Smooth muscle cell (in vitro differentiated cells): ENCODE results near the gene SLC35E3. TPM values are rescaled to one million over a fixed set of nuclear protein-coding genes. Genes with fewer than 3 reads are reported as not detected.

Experiments used
- DNase-seq: peaks from one replicate; lab custom pipeline; 2025; ENCODE audit not compliant: unreplicated experiment; lab: John Stamatoyannopoulos, UW
- H2AFZ ChIP-seq: fragments of 200-600 bp; sonication (generic); 2 replicates; pipeline ENCODE4 v1.6.0; 2016; ENCODE audit warnings: antibody characterized with exemption, low read depth, mild to moderate bottlenecking
- H3F3A ChIP-seq: fragments of 200-600 bp; sonication (generic); 2 replicates; pipeline ENCODE4 v1.6.0; 2017; ENCODE audit warnings: antibody characterized with exemption, low read depth
- H3K27ac ChIP-seq: fragments of 200-600 bp; sonication (generic); 2 replicates; pipeline ENCODE4 v1.5.1; 2016; ENCODE audit warnings: low read depth, mild to moderate bottlenecking
- H3K27me3 ChIP-seq: fragments of 200-600 bp; sonication (generic); 2 replicates; pipeline ENCODE4 v1.6.1; 2016; ENCODE audit warnings: low read depth, mild to moderate bottlenecking
- H3K36me3 ChIP-seq: fragments of 200-600 bp; sonication (generic); 2 replicates; pipeline ENCODE4 v1.5.1; 2016; ENCODE audit warnings: low read depth
- H3K4me1 ChIP-seq: fragments of 200-600 bp; sonication (generic); 2 replicates; pipeline ENCODE4 v1.5.1; 2016; ENCODE audit warnings: low read depth
- H3K4me2 ChIP-seq: fragments of 200-600 bp; sonication (generic); 2 replicates; pipeline ENCODE4 v1.6.0; 2016; ENCODE audit warnings: mild to moderate bottlenecking
- H3K4me3 ChIP-seq: fragments of 200-600 bp; sonication (generic); 2 replicates; pipeline ENCODE4 v1.5.1; 2016; ENCODE audit warnings: mild to moderate bottlenecking
- H3K79me2 ChIP-seq: fragments of 200-600 bp; sonication (generic); 2 replicates; pipeline ENCODE4 v1.6.0; 2016; ENCODE audit warnings: low read depth, mild to moderate bottlenecking
- H3K9ac ChIP-seq: fragments of 200-600 bp; sonication (generic); 2 replicates; pipeline ENCODE4 v1.6.0; 2016; ENCODE audit warnings: low read depth
- H3K9me3 ChIP-seq: fragments of 200-600 bp; sonication (generic); replicated peaks from 2 replicates; pipeline ENCODE4 v1.5.1; 2016; ENCODE audit warnings: low read depth
- H4K20me1 ChIP-seq: fragments of 200-600 bp; sonication (generic); 2 replicates; pipeline ENCODE4 v1.6.0; 2016; ENCODE audit warnings: low read depth
- WGBS: methylation state at CpG from one replicate; pipeline ENCODE4 v1.1.7; 2016; ENCODE audit warnings: low lambda C conversion rate; 5-methylcytosine and 5-hydroxymethylcytosine counted together
- polyA plus RNA-seq: library from polyadenylated mRNA; unstranded; fragments of >200 nt; fragmentation: Nextera tagmentation; extraction: Ambion mirVana; gene quantifications from 2 replicates; pipeline ENCODE4 v1.2.1, GENCODE V29; 2016
- total RNA-seq: library from RNA; depleted of rRNA; stranded (reverse); fragments of >200 nt; gene quantifications from 2 replicates; pipeline ENCODE4 v1.2.3, GENCODE V29; 2014
- TF ChIP-seq, protein P1 (sequence below): fragments of 200-600 bp; sonication (generic); IDR thresholded peaks from 2 replicates; pipeline ENCODE4 v1.5.1; 2017; ENCODE audit warnings: borderline replicate concordance, mild to moderate bottlenecking, antibody characterized with exemption; ENCODE audit not compliant: insufficient read depth, poor library complexity, severe bottlenecking

The SLC35E3 gene
- total and polyA plus RNA-seq, 2 experiments from 2014 or later = 8.9 to 18.8 TPM

DNA sequence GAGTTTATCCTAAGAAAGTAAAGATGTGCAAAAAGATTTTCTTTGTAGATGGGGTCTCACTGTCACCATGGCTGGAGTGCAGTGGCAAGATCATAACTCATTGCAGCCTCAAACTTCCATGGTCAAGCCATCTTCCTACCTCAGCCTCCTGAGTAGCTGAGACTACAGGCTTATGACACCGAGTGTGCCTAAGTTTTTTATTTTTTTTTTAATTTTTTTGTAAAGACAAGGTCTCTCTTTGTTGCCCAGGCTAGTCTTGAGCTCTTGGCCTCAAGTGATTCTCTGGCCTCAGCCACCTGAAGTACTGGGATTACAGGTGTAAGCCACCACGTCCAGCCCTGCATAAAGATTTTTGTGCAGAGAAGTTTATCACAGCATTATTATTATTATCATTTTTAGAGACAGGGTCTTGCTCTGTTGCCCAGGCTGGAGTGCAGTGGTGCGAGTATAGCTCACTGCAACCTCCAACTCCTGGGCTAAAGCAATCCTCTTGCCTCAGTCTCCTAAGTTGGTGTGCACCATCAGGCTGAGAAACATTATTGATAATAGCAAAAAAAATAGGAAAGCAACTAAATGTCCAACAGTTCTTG is 42.7 kb downstream of the SLC35E3 start:
- WGBS = 93% methylated on average over 3 of the region's 3 CpGs

DNA sequence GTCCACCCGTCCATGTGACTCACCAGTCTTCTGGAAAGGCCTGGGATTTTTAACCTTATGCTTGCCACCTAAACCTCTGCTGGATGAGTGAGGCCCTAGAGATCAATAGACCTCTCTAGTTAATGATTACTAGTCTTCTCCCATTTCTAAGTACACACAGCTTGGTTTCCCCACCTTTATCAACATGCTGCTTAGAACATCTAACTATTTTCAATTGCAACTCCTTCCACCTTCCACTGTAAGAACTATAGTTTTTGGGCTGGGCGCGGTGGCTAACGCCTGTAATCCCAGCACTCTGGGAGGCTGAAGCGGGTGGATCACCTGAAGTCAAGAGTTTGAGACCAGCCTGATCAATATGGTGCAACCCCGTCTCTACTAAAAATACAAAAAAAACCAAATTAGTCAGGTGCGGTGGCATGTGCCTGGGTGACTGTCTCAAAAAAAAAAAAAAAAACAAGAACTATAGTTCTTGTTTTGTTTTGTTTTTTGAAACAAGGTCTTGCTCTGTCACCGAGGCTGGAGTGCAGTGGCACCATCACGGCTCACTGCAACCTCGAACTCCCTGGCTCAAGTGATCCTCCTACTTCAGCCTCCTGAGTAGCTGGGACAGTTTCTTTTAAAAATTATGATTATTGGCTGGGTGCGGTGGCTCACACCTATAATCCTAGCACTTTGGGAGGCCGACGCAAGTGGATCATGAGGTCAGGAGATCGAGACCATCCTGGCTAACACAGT is 43.3 kb downstream of the SLC35E3 start:
- WGBS = 96% methylated on average over 14 of the region's 14 CpGs
- Histone ChIP-seq H2AFZ (no peak overlapping the region), H3K4me2 (no peak overlapping the region), H3K9me3 (no peaks in the 10 kb centered on the region), H4K20me1 (no peaks in the 10 kb centered on the region), H3K9ac (no peak overlapping the region), H3K79me2 (no peaks in the 10 kb centered on the region), H3K36me3 (no peaks in the 10 kb centered on the region), H3F3A (peaks cover 4% of the 10 kb centered on the region), H3K4me1 (peaks cover 10% of the 10 kb centered on the region), H3K4me3 (no peak overlapping the region), H3K27ac (no peak overlapping the region), H3K27me3 (no peaks in the 10 kb centered on the region)
- no peak for DNase-seq
- TF ChIP-seq, protein P1, sequence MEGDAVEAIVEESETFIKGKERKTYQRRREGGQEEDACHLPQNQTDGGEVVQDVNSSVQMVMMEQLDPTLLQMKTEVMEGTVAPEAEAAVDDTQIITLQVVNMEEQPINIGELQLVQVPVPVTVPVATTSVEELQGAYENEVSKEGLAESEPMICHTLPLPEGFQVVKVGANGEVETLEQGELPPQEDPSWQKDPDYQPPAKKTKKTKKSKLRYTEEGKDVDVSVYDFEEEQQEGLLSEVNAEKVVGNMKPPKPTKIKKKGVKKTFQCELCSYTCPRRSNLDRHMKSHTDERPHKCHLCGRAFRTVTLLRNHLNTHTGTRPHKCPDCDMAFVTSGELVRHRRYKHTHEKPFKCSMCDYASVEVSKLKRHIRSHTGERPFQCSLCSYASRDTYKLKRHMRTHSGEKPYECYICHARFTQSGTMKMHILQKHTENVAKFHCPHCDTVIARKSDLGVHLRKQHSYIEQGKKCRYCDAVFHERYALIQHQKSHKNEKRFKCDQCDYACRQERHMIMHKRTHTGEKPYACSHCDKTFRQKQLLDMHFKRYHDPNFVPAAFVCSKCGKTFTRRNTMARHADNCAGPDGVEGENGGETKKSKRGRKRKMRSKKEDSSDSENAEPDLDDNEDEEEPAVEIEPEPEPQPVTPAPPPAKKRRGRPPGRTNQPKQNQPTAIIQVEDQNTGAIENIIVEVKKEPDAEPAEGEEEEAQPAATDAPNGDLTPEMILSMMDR = no peak

More for the DNA sequence above, 42.7 kb downstream of the SLC35E3 start:
- no peaks in the 10 kb centered on the region for H3K36me3 ChIP-seq
- no peak overlapping the region for H3K4me2 ChIP-seq
- H2AFZ ChIP-seq = no peak overlapping the region
- H3K4me3 ChIP-seq = no peak overlapping the region
- no peaks in the 10 kb centered on the region for H3K79me2 ChIP-seq
- H3K4me1 ChIP-seq = peaks cover 10% of the 10 kb centered on the region
- TF ChIP-seq, protein P1 = no peak
- no peaks in the 10 kb centered on the region for H4K20me1 ChIP-seq
- peaks cover 4% of the 10 kb centered on the region for H3F3A ChIP-seq
- no peak overlapping the region for H3K27ac ChIP-seq
- no peaks in the 10 kb centered on the region for H3K9me3 ChIP-seq
- H3K27me3 ChIP-seq = no peaks in the 10 kb centered on the region
- no peak overlapping the region for H3K9ac ChIP-seq
- DNase-seq = no peak

DNA sequence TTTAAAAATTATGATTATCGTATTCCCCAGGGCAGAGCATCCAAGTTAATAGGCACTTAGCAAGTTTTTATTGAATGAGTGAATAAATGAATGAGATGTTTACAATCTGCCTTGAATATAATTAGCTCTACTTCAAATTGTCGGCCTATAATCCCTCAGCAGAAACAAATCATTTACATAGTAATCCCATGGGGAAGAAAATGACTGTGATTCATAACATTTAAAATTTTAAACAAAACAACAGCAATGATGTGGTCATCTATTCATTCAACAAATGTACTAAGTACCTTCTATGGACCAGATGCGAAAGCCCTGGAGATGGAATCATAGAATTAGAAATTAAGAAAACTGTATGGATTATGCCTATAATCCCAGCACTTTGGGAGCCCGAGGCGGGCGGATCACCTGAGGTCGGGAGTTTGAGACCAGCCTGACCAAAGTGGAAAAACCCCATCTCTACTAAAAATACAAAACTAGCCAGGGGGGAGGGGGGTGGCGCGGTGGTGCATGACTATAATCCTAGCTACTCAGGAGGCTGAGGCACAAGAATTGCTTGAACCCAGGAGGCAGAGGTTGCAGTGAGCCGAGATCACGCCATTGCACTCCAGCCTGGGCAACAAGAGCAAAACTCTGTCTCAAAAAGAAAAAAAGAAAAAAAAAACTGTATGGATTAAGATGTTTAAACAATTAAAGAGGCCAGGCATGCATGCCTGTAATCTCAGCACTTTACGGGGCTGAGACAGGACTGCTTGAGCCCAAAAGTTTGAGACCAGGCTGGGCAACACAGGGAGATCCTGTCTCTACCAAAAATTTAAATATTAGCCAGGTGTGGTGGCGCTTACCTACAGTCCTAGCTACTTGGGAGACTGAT is 44.3 kb downstream of the SLC35E3 start:
- Histone ChIP-seq H3K36me3 (no peaks in the 10 kb centered on the region), H3F3A (peaks cover 4% of the 10 kb centered on the region), H3K4me3 (no peak overlapping the region), H3K9me3 (no peaks in the 10 kb centered on the region), H3K4me2 (no peak overlapping the region), H3K79me2 (no peaks in the 10 kb centered on the region), H3K27me3 (no peaks in the 10 kb centered on the region), H3K27ac (no peak overlapping the region), H3K4me1 (peaks cover 10% of the 10 kb centered on the region), H3K9ac (no peak overlapping the region), H2AFZ (no peak overlapping the region), H4K20me1 (no peaks in the 10 kb centered on the region)
- TF ChIP-seq, protein P1 = no peak
- no peak for DNase-seq
- 89% methylated on average over 13 of the region's 13 CpGs for WGBS
